Bronchial epithelial cell (primary cell): ENCODE measurements around the gene MAPK4. TPM values are rescaled to one million over a fixed set of nuclear protein-coding genes. Genes with fewer than 3 reads are reported as not detected.
A peak's percentile ranks its signal among the peaks of the same experiment; 100 is the strongest.

Source experiments
- DNase-seq: peaks from one replicate; pipeline ENCODE4 v3.0.0-alpha.2; 2010; ENCODE audit warnings: low read depth
- FAIRE-seq: peaks from 2 replicates; lab custom pipeline; 2011; peaks lifted over from hg19 to GRCh38; lab: Jason Lieb, UNC
- H3K27me3 ChIP-seq: 2 replicates; pipeline ENCODE4 v1.5.1; 2011; ENCODE audit warnings: low read length; ENCODE audit not compliant: control insufficient read depth, insufficient read depth
- H3K36me3 ChIP-seq: 2 replicates; pipeline ENCODE4 v1.5.1; 2011; ENCODE audit warnings: low read length; ENCODE audit not compliant: control insufficient read depth, insufficient read depth
- H3K4me3 ChIP-seq: 2 replicates; pipeline ENCODE4 v1.5.1; 2011; ENCODE audit warnings: mild to moderate bottlenecking, low read depth, low read length, control low read depth
- total RNA-seq: library from RNA; depleted of rRNA; stranded (reverse); fragments of >200 nt; gene quantifications from 2 replicates; pipeline ENCODE4 v1.2.1, GENCODE V29; 2014
- TF ChIP-seq, protein P1 (sequence below): IDR thresholded peaks from 2 replicates; pipeline ENCODE4 v1.5.1; 2011; ENCODE audit warnings: mild to moderate bottlenecking, moderate library complexity, low read length, control low read depth, inconsistent platforms; ENCODE audit not compliant: insufficient read depth, severe bottlenecking

MAPK4 gene
- total RNA-seq, 1 donor from 2014 or later, result not detected

DNA sequence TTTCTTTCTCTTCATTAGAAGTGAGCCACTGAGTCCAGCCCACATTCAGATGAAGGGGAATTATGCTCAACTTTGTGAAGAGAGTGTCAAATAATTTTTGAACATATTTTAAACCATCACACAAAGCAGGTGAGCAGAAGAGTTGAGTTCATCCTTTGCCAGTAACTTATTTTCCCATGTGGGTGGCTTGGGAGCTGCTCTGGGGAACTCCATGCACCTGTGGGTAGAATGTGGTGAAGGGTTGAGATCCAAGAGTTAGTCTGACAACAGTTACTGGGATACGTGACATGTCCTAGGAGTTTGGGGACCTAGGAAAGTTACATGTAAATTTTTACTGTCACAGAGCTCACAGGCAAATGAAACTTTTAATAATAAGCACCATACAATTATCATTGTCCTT is 21.6 kb downstream of the MAPK4 start:
- DNase-seq, result no peak
- no peak for FAIRE-seq
- no peak overlapping the region for H3K4me3 ChIP-seq
- H3K36me3 ChIP-seq, result no peaks in the 10 kb centered on the region
- TF ChIP-seq, protein P1, sequence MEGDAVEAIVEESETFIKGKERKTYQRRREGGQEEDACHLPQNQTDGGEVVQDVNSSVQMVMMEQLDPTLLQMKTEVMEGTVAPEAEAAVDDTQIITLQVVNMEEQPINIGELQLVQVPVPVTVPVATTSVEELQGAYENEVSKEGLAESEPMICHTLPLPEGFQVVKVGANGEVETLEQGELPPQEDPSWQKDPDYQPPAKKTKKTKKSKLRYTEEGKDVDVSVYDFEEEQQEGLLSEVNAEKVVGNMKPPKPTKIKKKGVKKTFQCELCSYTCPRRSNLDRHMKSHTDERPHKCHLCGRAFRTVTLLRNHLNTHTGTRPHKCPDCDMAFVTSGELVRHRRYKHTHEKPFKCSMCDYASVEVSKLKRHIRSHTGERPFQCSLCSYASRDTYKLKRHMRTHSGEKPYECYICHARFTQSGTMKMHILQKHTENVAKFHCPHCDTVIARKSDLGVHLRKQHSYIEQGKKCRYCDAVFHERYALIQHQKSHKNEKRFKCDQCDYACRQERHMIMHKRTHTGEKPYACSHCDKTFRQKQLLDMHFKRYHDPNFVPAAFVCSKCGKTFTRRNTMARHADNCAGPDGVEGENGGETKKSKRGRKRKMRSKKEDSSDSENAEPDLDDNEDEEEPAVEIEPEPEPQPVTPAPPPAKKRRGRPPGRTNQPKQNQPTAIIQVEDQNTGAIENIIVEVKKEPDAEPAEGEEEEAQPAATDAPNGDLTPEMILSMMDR, result no peak
- H3K27me3 ChIP-seq, result no peaks in the 10 kb centered on the region

DNA sequence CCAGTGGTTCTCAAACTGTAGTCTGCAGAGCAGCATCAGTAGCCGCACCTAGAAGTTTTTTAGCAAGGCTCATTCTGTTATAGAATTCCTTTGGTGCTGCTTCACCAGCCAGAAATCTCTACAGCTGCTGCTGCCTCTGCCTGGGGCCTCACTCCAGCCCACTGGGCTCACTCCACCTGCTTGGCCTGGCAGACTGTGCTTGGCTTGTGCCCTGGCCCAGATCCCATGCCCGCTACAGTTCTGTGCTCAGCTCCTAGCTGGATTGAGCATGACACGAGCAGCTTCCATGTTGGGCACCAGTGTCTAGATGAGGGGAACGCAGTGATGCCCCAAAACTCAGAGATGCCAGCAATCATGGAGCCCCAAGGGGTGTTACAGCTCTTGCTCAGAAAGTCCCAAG is 22.6 kb downstream of the MAPK4 start:
- TF ChIP-seq, protein P1, result no peak
- DNase-seq, result no peak
- no peaks in the 10 kb centered on the region for H3K27me3 ChIP-seq
- H3K36me3 ChIP-seq, result no peaks in the 10 kb centered on the region
- H3K4me3 ChIP-seq, result no peak overlapping the region
- FAIRE-seq, result no peak

DNA sequence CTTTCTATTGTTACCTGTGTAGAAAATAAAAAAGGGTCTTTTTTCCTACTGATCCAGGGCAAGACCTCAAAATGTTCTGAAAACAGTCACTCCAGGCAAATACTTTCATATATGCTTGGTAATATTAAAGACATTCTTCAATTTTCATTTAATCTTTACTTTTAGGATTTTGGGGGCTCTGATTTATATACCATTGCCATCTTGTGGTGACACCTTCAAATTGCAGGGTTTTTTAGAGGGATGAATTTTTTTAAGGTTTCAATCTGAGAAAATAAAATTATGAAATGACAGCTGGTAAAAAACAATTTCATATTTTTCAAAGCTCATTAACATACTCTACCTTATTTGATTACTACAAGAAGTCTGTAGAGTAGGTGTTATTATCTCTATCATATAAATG is 26.8 kb downstream of the MAPK4 start:
- Histone ChIP-seq H3K36me3 (no peaks in the 10 kb centered on the region), H3K4me3 (no peak overlapping the region), H3K27me3 (no peaks in the 10 kb centered on the region)
- TF ChIP-seq, protein P1, result no peak
- no peak for DNase-seq
- no peak for FAIRE-seq

DNA sequence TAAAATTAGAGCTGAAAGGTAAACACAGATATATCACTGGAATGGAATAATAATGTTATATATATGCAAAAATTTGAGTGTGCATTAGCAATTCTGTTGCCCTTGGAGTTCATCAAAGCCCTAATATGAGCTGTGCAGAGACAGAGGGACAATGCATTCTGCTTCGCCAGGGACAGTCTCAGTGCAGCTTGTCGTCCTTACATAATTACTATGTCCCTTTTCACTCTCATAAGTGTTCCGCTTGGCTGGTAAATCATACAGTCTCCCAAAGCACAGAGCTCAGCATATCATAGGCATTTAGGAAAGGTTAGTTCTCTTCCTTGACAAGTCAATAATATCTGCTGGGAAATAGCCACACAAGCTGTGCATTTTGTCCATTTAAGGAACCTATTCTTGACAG is 30.7 kb downstream of the MAPK4 start:
- TF ChIP-seq, protein P1, result no peak
- FAIRE-seq, result no peak
- Histone ChIP-seq H3K4me3 (no peak overlapping the region), H3K27me3 (peaks cover 2% of the 10 kb centered on the region), H3K36me3 (no peaks in the 10 kb centered on the region)
- no peak for DNase-seq

DNA sequence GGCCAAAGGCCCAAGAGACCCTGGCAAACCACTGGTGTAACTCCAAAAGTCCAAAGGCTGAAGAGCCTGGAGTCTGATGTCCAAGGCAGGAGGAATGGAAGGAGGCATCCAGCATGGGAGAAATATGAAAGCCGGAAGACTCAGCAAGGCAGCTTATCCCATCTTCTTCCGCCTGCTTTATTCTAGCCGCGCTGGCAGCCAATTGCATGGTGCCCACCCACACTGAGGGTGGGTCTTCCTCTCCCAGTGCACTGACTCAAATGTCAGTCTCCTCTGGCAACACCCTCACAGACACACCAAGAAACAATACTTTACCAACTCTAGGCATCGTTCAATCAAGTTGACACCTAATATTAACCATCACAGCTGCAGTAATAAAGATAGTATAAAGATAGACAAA is 34.1 kb downstream of the MAPK4 start:
- DNase-seq (no peak), FAIRE-seq (no peak)
- Histone ChIP-seq H3K27me3 (peaks cover 7% of the 10 kb centered on the region), H3K36me3 (no peaks in the 10 kb centered on the region), H3K4me3 (no peak overlapping the region)
- TF ChIP-seq, protein P1, result no peak

DNA sequence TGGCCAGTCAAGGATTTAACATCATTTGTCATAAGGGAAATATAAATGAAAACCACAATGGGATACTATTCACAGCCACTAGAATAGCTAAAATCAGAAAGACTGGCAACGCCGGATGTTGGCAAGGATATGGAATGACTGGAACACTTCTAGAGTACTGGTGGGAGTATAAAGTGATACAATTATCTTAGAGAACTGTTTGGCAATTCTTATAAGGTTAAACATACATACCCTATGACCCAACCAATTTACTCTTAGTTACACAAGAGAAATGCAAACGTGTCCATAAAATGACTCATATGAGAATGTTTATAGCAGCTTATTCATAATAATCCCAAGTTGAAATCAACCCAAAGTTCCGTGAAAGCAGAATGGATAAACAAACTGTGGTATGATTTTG is 35.1 kb downstream of the MAPK4 start:
- peak; percentile 93 for DNase-seq
- FAIRE-seq, result no peak
- Histone ChIP-seq H3K36me3 (no peaks in the 10 kb centered on the region), H3K27me3 (peaks cover 7% of the 10 kb centered on the region), H3K4me3 (no peak overlapping the region)
- TF ChIP-seq, protein P1, result no peak
